Measurements from ENCODE around the gene COL18A1. TPM values are rescaled to one million over a fixed set of nuclear protein-coding genes. Genes with fewer than 3 reads are reported as not detected.

COL18A1 gene
- total and polyA plus RNA-seq, 9 of the 15 experiments (the other 6 are each of a cell fraction or from before 2014, with no cell fraction given), result 0.14 to 16.4 (median 2.0) TPM

DNA sequence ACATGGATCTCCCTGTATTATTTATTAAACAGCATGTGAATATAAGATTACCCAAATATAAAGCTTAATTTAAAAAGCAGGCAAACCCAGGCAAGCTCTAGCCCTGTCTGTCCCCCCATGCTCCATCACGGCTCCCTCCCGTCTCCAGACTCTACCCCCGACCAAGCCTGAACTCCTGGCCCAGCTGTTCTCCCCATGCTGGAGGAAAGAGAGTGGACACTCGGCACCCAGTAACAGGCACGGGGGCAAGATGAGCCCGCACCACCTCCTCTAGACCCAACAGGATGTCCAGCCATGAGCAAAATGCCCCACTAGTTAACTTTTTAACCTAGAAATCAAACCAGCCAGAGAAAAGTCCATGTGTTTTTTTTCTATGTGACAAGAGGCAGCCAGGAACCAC lies 118.0 kb downstream of the COL18A1 start:
- Histone ChIP-seq H2AFZ (ENCODE audit: low read depth, low read length) (no peak overlapping the region), H4K20me1 (replicated peaks; ENCODE audit: control insufficient read depth, insufficient read depth, low read length) (no peaks in the 10 kb centered on the region), H3K9me1 (ENCODE audit: control insufficient read depth, insufficient read depth, low read length) (no peaks in the 10 kb centered on the region), H3K27me3 (ENCODE audit: control insufficient read depth in 2 of 2, insufficient read depth in 2 of 2, low read length in 2 of 2) (no peaks in the 10 kb centered on the region), H3K4me1 (replicated peaks in 1 of 2; ENCODE audit: control insufficient read depth in 2 of 2, insufficient read depth in 2 of 2, low read length in 2 of 2) (peaks cover 0 to 9% of the 10 kb centered on the region in 2 experiments; a peak in 1 of 5 replicates), H3K4me3 (no peak overlapping the region), H3K27ac (ENCODE audit: extremely low read depth, low read depth, low read length) (no peak overlapping the region), H3K4me2 (ENCODE audit: insufficient read depth, low read length) (no peak overlapping the region), H3K36me3 (ENCODE audit: control insufficient read depth, insufficient read depth, low read length) (peaks cover 87% of the 10 kb centered on the region), H3K9me3 (replicated peaks; ENCODE audit: control insufficient read depth, insufficient read depth, low read depth, low read length) (no peaks in the 10 kb centered on the region), H3K9ac (ENCODE audit: insufficient read depth in 1 of 2, low read depth in 2 of 2, low read length in 2 of 2) (no peak overlapping the region), H3K79me2 (ENCODE audit: control insufficient read depth, insufficient read depth, low read length) (peaks cover 20% of the 10 kb centered on the region)
- intact Hi-C loops (cut with micrococcal nuclease) (no loop called here), in situ Hi-C loops (cut with MboI) (no loop called here)
- ChIA-PET CTCF (ENCODE audit: low intra/inter-chr PET ratio) (no interaction called here), POLR2A (interaction anchor here (0.8 kb wide), 1 partner anchor 12 kb away, joined by 4 read pairs; no protein-coding TSS in a partner anchor)
- BruUV-seq (replicated peaks), result no TSS peak
- DNase-seq (ENCODE audit: extremely low read depth in 1 of 4, low spot score in 3 of 4) (no peak), ATAC-seq (no peak), FAIRE-seq (no peak)
- WGBS (ENCODE audit: insufficient coverage, low coverage, missing lambda C conversion rate), result 97% methylated on average over 6 of the region's 6 CpGs
- TF ChIP-seq ZNF785 (CRISPR knock-in tag; IDR thresholded peaks at IDR 0.05) (no peak), KLF13 (tag; IDR thresholded peaks at IDR 0.05; ENCODE audit: borderline replicate concordance, low read depth) (no peak), ARID1B (IDR thresholded peaks at IDR 0.05) (no peak), POLR2B (IDR thresholded peaks at IDR 0.05; ENCODE audit: low read depth, partially characterized antibody) (no peak), RHOXF2B (CRISPR knock-in tag; conservative IDR thresholded peaks at IDR 0.05) (no peak), RBM22 (IDR thresholded peaks at IDR 0.05; ENCODE audit: low read depth, low read length, poor library complexity, severe bottlenecking) (no peak), PCBP2 (IDR thresholded peaks at IDR 0.05; ENCODE audit: low read depth, low read length, poor library complexity, severe bottlenecking) (no peak), SIN3A (IDR thresholded peaks at IDR 0.05; ENCODE audit: borderline replicate concordance in 2 of 2, control insufficient read depth in 1 of 2, low read depth in 2 of 2, low read length in 2 of 2) (no peak), KDM4B (IDR thresholded peaks at IDR 0.05; ENCODE audit: borderline replicate concordance in 2 of 2, low read depth in 1 of 2) (no peak)
- TF ChIP-seq, protein P1, sequence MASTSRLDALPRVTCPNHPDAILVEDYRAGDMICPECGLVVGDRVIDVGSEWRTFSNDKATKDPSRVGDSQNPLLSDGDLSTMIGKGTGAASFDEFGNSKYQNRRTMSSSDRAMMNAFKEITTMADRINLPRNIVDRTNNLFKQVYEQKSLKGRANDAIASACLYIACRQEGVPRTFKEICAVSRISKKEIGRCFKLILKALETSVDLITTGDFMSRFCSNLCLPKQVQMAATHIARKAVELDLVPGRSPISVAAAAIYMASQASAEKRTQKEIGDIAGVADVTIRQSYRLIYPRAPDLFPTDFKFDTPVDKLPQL (IDR thresholded peaks at IDR 0.05; ENCODE audit: extremely low read depth, insufficient read length), result no peak
- TF ChIP-seq, protein P2, sequence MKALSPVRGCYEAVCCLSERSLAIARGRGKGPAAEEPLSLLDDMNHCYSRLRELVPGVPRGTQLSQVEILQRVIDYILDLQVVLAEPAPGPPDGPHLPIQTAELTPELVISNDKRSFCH (CRISPR knock-in tag; IDR thresholded peaks at IDR 0.05), result no peak
- TF ChIP-seq, protein P2 (tag; IDR thresholded peaks at IDR 0.05), result no peak
